ENCODE results near the gene TBX5.
"Not testable (repeated sequence)": the region's sequence is repeated elsewhere in the genome, so short reads cannot be mapped to it uniquely, and the experiment has no call there.

Gene TBX5

GRCh38 chr12:114384739-114385138 lies 21.2 kb downstream of the TBX5 start:
- Histone ChIP-seq H3K27ac (ENCODE audit: insufficient read depth, low read depth, low read length, poor library complexity, severe bottlenecking) (no peak overlapping the region), H3K27me3 (ENCODE audit: control insufficient read depth, insufficient read depth, low read length, poor library complexity, severe bottlenecking) (peaks cover 7% of the 10 kb centered on the region), H3K9me3 (ENCODE audit: control insufficient read depth, low read length) (no peaks in the 10 kb centered on the region), H3K36me3 (ENCODE audit: control insufficient read depth, insufficient read depth, low read length) (no peaks in the 10 kb centered on the region), H3K4me3 (ENCODE audit: insufficient read depth, low read depth, low read length) (no peak overlapping the region), H3K4me1 (ENCODE audit: control insufficient read depth, insufficient read depth, low read length) (no peaks in the 10 kb centered on the region)
- 82 to 86% methylated on average over 4 of the region's 4 CpGs for whole genome bisulfite sequencing, 2 experiments

GRCh38 chr12:114381177-114381576 lies 24.8 kb downstream of the TBX5 start:
- Histone ChIP-seq H3K27ac (ENCODE audit: insufficient read depth, low read depth, low read length, poor library complexity, severe bottlenecking) (no peak overlapping the region), H3K9me3 (ENCODE audit: control insufficient read depth, low read length) (no peaks in the 10 kb centered on the region), H3K4me3 (ENCODE audit: insufficient read depth, low read depth, low read length) (no peak overlapping the region), H3K27me3 (ENCODE audit: control insufficient read depth, insufficient read depth, low read length, poor library complexity, severe bottlenecking) (peaks cover 7% of the 10 kb centered on the region), H3K4me1 (ENCODE audit: control insufficient read depth, insufficient read depth, low read length) (no peaks in the 10 kb centered on the region), H3K36me3 (ENCODE audit: control insufficient read depth, insufficient read depth, low read length) (no peaks in the 10 kb centered on the region)
- WGBS, 2 experiments, result 81 to 82% methylated on average over 2 of the region's 2 CpGs

GRCh38 chr12:114371733-114372132 lies 34.2 kb downstream of the TBX5 start:
- H3K27me3 ChIP-seq (ENCODE audit: control insufficient read depth, insufficient read depth, low read length, poor library complexity, severe bottlenecking), result no peaks in the 10 kb centered on the region
- H3K4me1 ChIP-seq (ENCODE audit: control insufficient read depth, insufficient read depth, low read length), result no peaks in the 10 kb centered on the region
- 91 to 92% methylated on average over 5 to 7 of the region's 7 CpGs for WGBS, 2 experiments
- H3K36me3 ChIP-seq (ENCODE audit: control insufficient read depth, insufficient read depth, low read length), result no peaks in the 10 kb centered on the region
- no peaks in the 10 kb centered on the region for H3K9me3 ChIP-seq (ENCODE audit: control insufficient read depth, low read length)
- H3K27ac ChIP-seq (ENCODE audit: insufficient read depth, low read depth, low read length, poor library complexity, severe bottlenecking), result no peak overlapping the region
- H3K4me3 ChIP-seq (ENCODE audit: insufficient read depth, low read depth, low read length), result no peak overlapping the region

GRCh38 chr12:114371250-114371649 lies 34.7 kb downstream of the TBX5 start:
- no peak overlapping the region for H3K27ac ChIP-seq (ENCODE audit: insufficient read depth, low read depth, low read length, poor library complexity, severe bottlenecking)
- no peaks in the 10 kb centered on the region for H3K9me3 ChIP-seq (ENCODE audit: control insufficient read depth, low read length)
- no peaks in the 10 kb centered on the region for H3K4me1 ChIP-seq (ENCODE audit: control insufficient read depth, insufficient read depth, low read length)
- no peaks in the 10 kb centered on the region for H3K36me3 ChIP-seq (ENCODE audit: control insufficient read depth, insufficient read depth, low read length)
- 80 to 84% methylated on average over 13 of the region's 13 CpGs for WGBS, 2 experiments
- H3K27me3 ChIP-seq (ENCODE audit: control insufficient read depth, insufficient read depth, low read length, poor library complexity, severe bottlenecking), result no peaks in the 10 kb centered on the region
- no peak overlapping the region for H3K4me3 ChIP-seq (ENCODE audit: insufficient read depth, low read depth, low read length)

GRCh38 chr12:114368685-114369452 lies 37.1 kb downstream of the TBX5 start:
- Histone ChIP-seq H3K27ac (ENCODE audit: insufficient read depth, low read depth, low read length, poor library complexity, severe bottlenecking) (no peak overlapping the region), H3K36me3 (ENCODE audit: control insufficient read depth, insufficient read depth, low read length) (no peaks in the 10 kb centered on the region), H3K9me3 (ENCODE audit: control insufficient read depth, low read length) (no peaks in the 10 kb centered on the region), H3K27me3 (ENCODE audit: control insufficient read depth, insufficient read depth, low read length, poor library complexity, severe bottlenecking) (no peaks in the 10 kb centered on the region), H3K4me3 (ENCODE audit: insufficient read depth, low read depth, low read length) (no peak overlapping the region), H3K4me1 (ENCODE audit: control insufficient read depth, insufficient read depth, low read length) (no peaks in the 10 kb centered on the region)
- 90 to 91% methylated on average over 5 to 6 of the region's 8 CpGs for WGBS, 2 experiments

GRCh38 chr12:114361992-114362391 lies 44.0 kb downstream of the TBX5 start:
- Histone ChIP-seq H3K4me3 (ENCODE audit: insufficient read depth, low read depth, low read length) (no peak overlapping the region), H3K4me1 (ENCODE audit: control insufficient read depth, insufficient read depth, low read length) (peaks cover 5% of the 10 kb centered on the region), H3K36me3 (ENCODE audit: control insufficient read depth, insufficient read depth, low read length) (no peaks in the 10 kb centered on the region), H3K9me3 (ENCODE audit: control insufficient read depth, low read length) (no peaks in the 10 kb centered on the region), H3K27ac (ENCODE audit: insufficient read depth, low read depth, low read length, poor library complexity, severe bottlenecking) (no peak overlapping the region), H3K27me3 (ENCODE audit: control insufficient read depth, insufficient read depth, low read length, poor library complexity, severe bottlenecking) (no peaks in the 10 kb centered on the region)
- WGBS, 2 experiments, result 84 to 91% methylated on average over 4 of the region's 4 CpGs

GRCh38 chr12:114361545-114361944 lies 44.4 kb downstream of the TBX5 start:
- no peaks in the 10 kb centered on the region for H3K36me3 ChIP-seq (ENCODE audit: control insufficient read depth, insufficient read depth, low read length)
- no peaks in the 10 kb centered on the region for H3K9me3 ChIP-seq (ENCODE audit: control insufficient read depth, low read length)
- peaks cover 5% of the 10 kb centered on the region for H3K4me1 ChIP-seq (ENCODE audit: control insufficient read depth, insufficient read depth, low read length)
- H3K4me3 ChIP-seq (ENCODE audit: insufficient read depth, low read depth, low read length), result no peak overlapping the region
- H3K27me3 ChIP-seq (ENCODE audit: control insufficient read depth, insufficient read depth, low read length, poor library complexity, severe bottlenecking), result no peaks in the 10 kb centered on the region
- WGBS, 2 experiments, result 60 to 72% methylated on average over 5 of the region's 5 CpGs
- H3K27ac ChIP-seq (ENCODE audit: insufficient read depth, low read depth, low read length, poor library complexity, severe bottlenecking), result no peak overlapping the region

- H3K9me3 ChIP-seq (ENCODE audit: control insufficient read depth, low read length), result no peaks in the 10 kb centered on the region
- H3K27me3 ChIP-seq (ENCODE audit: control insufficient read depth, insufficient read depth, low read length, poor library complexity, severe bottlenecking), result no peaks in the 10 kb centered on the region
- H3K27ac ChIP-seq (ENCODE audit: insufficient read depth, low read depth, low read length, poor library complexity, severe bottlenecking), result no peak overlapping the region
- H3K4me3 ChIP-seq (ENCODE audit: insufficient read depth, low read depth, low read length), result no peak overlapping the region
- peaks cover 5% of the 10 kb centered on the region for H3K4me1 ChIP-seq (ENCODE audit: control insufficient read depth, insufficient read depth, low read length)
- no peaks in the 10 kb centered on the region for H3K36me3 ChIP-seq (ENCODE audit: control insufficient read depth, insufficient read depth, low read length)
These were observed 45.5 kb downstream of the TBX5 start for GRCh38 chr12:114360485-114360884.

- Histone ChIP-seq H3K27ac (ENCODE audit: insufficient read depth, low read depth, low read length, poor library complexity, severe bottlenecking) (no peak overlapping the region), H3K4me1 (ENCODE audit: control insufficient read depth, insufficient read depth, low read length) (no peaks in the 10 kb centered on the region), H3K27me3 (ENCODE audit: control insufficient read depth, insufficient read depth, low read length, poor library complexity, severe bottlenecking) (no peaks in the 10 kb centered on the region), H3K36me3 (ENCODE audit: control insufficient read depth, insufficient read depth, low read length) (no peaks in the 10 kb centered on the region), H3K9me3 (ENCODE audit: control insufficient read depth, low read length) (no peaks in the 10 kb centered on the region), H3K4me3 (ENCODE audit: insufficient read depth, low read depth, low read length) (no peak overlapping the region)
- WGBS, 2 experiments, result 79% methylated on average over 16 of the region's 16 CpGs
These were observed 50.4 kb downstream of the TBX5 start for GRCh38 chr12:114355389-114356088.

GRCh38 chr12:114349239-114349638 lies 56.7 kb downstream of the TBX5 start:
- H3K4me3 ChIP-seq (ENCODE audit: insufficient read depth, low read depth, low read length); H3K4me1 ChIP-seq (ENCODE audit: control insufficient read depth, insufficient read depth, low read length); H3K27ac ChIP-seq (ENCODE audit: insufficient read depth, low read depth, low read length, poor library complexity, severe bottlenecking); H3K27me3 ChIP-seq (ENCODE audit: control insufficient read depth, insufficient read depth, low read length, poor library complexity, severe bottlenecking); H3K9me3 ChIP-seq (ENCODE audit: control insufficient read depth, low read length); H3K36me3 ChIP-seq (ENCODE audit: control insufficient read depth, insufficient read depth, low read length): not testable (repeated sequence)
- 93% methylated on average over 7 of the region's 7 CpGs for WGBS, 2 experiments

All from ectodermal cell (in vitro differentiated cells).